Activated CD4-positive, alpha-beta T cell treated with anti-CD3 and anti-CD28 coated beads, Interleukin-2, Interleukin-6, amounts not matched to agents 100 ng/mL and 50 ng/mL, durations not matched to agents 16 hours and 8 hours (primary cell): ENCODE results near the gene MRGPRG.
"Not testable (repeated sequence)": the region's sequence is repeated elsewhere in the genome, so short reads cannot be mapped to it uniquely, and the experiment has no call there.

ENCODE experiments used
- DNase-seq: peaks from one replicate; pipeline ENCODE4 v3.0.0-alpha.2; 2020

The MRGPRG gene, protein sequence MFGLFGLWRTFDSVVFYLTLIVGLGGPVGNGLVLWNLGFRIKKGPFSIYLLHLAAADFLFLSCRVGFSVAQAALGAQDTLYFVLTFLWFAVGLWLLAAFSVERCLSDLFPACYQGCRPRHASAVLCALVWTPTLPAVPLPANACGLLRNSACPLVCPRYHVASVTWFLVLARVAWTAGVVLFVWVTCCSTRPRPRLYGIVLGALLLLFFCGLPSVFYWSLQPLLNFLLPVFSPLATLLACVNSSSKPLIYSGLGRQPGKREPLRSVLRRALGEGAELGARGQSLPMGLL

DNA sequence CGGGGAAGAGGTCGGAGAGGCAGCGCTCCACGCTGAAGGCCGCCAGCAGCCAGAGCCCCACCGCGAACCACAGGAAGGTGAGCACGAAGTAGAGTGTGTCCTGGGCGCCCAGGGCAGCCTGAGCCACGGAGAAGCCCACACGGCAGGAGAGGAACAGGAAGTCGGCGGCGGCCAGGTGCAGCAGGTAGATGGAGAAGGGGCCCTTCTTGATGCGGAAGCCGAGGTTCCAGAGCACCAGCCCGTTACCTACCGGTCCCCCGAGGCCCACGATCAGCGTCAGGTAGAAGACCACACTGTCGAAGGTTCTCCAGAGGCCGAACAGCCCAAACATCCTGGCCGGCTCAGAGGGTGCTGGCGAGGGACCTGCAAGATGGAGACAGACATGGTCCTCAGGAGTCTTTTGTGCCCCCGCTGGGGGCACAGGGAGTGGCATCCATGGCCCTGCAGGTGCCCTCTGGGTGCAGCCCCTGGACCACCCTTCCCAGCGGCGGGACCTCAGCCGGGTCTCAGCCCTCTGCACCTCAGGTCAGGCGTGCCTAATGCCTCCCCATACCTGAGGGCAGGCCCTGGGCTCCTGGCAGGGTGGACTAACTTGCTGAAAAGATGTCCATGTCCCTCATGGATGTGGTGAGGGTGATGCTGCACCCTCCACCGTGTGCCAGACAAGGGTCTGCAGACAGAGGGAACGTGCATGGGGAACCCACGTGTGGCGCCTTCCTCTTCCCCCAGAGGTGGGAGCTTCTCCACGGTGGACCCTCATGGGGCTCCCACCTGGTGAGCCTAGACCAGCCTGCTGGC lies at the start of gene MRGPRG:
Gene MRGPRG, minus strand, starts transcription at position 331 of the 798 bp plus-strand sequence. Its CDS starts 0 bp downstream, at position 331.
- DNase-seq, result no peak

DNA sequence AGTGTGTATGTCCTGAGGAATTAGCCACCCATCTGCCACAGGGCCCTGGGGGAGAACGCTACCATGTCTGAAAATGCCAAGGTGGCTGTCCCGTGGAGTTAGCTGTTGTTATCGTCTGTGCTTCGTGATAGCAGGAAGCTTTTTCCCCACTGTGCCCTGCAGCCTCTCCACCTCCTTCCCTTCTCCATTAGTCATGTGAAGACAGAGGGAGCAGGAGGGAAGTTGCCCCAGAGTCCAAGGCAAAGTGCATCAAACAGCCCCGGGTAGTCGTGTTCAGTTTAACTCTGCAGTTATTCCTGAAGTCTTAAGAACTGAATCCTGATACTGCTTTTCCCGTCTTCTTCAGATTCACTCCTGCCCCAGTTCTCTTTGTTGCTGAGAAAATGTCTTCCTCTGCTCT lies 43.9 kb upstream of the MRGPRG start:
- not testable (repeated sequence) for DNase-seq

DNA sequence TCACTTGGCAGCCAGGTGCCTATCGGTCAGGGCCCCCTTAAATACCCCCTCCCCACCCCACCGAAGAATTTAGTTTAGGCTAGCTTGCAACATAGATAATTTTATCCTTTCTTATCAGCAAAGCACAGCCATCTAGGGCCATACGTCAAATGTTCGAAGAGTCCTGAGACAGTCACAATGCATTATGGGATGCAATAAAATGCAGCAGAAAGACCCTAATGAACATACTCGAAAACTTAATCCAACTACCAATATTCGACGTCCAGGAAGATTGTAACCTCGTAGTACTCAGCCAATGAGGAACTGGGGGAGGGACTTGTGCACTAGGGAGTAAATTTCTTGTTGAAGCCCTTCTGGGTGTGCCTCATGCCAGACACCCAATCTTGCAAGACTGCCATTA lies 43.2 kb upstream of the MRGPRG start:
- DNase-seq, result not testable (repeated sequence)

DNA sequence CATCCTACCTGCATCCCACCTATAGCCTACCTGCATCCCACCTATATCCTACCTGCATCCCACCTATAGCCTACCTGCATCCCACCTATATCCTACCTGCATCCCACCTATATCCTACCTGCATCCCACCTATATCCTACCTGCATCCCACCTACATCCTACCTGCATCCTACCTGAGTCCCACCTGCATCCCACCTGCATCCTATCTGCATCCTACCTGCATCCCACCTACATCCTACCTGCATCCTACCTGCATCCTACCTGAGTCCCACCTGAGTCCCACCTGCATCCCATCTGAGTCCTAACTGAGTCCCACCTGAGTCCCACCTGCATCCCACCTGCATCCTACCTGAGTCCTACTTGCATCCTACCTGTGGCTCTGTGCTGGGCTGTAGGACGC lies 38.9 kb upstream of the MRGPRG start:
- DNase-seq, result not testable (repeated sequence)

DNA sequence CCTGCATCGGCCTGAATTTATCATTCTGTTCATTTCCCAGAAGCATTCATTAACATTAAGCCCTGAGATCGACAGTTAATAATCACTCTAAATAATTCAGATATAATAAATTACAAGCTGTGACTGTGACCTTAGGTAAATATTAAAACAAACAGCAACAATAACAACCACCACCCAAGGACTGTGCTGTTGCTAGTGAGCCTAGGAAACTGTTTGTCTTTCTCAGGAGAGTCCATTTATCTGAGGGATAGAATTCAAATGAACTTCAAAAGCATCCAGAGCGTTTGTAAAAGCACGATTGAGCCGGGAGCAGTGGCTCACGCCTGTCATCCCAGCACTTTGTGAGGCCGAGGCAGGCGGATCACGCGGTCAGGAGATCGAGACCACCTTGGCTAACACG lies 36.6 kb upstream of the MRGPRG start:
- not testable (repeated sequence) for DNase-seq

DNA sequence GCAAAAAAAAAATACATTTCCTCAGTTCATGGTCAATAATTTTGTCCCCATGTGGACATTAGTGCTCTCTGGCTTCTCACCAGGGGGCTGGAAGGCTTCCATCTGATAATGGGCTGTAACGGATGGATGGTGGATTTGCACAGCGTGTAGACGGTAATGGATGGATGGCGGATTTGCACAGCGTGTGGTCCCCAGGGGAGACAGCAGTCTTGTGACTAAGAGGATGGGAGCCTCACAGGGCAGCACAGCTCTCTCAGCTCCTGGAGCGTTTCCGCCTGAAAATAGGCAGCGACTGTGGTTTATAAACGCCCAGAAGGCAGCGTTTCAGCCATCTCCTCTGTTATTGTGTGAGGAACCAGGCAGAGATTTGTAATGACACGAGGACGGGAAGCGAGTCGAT lies 36.2 kb upstream of the MRGPRG start:
- DNase-seq, result not testable (repeated sequence)

DNA sequence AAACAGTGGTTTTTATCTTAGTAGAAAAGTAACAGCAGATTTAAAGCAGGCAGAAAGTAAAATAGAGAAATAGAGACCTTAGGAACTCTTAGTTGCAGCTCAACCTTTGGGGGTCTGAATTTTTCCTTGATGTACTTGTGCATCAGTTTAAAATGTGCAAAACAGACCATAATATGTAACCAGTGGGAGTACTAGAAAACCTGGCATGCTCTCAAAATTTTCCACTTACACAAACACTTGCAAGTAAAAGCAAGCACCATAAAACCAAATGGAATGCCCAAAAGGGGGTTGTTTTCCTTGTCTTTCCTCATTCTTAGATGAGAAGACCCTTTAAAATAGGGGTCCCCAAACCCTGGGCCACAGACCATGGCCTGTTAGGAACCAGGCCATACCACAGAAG lies 26.5 kb upstream of the MRGPRG start:
- no peak for DNase-seq

DNA sequence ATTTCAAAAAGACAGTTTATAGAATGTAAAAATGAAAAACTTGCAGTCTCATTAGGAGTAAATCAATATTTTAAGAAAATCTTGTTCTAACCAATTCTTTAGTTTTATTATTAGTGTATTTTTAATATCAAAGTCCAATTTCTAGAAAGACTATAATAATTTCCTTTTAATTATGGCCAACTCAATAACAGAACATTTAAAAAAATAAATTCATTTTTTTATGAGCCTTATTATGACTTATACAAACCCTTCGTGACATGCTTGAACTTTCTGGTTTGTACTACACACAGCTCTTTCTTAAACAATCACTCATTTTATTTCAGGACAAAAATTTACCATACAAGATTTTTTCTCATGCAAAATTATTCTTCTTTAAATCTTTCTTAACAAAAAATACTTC lies 25.3 kb upstream of the MRGPRG start:
- DNase-seq, result no peak

DNA sequence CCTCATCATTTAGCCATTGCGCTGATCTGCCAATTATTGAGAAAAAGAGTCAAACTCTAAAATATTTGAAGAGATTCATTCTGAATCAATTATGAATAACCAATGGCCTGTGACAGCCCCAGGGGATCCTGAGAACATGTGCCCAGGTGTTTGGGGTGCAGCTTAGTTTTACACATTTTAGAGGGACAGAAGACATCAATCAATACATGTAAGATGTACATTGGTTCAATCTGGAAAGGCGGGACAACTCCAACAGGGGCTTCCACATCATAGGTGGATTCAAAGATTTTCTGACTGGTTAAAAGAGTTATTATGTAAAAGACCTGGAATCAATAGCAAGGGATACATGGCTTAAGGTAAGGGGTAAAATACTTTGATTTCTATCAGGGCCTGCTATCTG lies 18.5 kb upstream of the MRGPRG start:
- DNase-seq, result no peak

DNA sequence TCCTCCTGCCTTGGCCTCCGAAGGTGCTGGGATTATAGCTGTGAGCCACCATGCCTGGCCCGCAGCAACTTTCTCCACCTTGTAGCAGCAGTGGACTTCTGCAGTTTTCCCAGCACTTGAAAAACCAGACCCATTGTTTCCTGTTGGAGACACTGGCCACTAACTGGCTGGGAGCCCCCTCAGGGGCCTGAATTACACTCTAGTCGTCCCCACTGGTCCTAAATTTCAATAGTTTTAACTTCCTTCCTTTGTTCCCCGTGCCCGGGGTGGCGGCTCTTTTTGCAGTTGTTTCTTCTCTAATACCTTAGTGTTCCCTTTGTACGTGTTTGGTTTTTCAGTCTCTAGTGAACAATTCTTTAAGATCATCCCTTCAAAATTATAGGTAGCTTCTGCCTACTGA lies 16.2 kb upstream of the MRGPRG start:
- no peak for DNase-seq

DNA sequence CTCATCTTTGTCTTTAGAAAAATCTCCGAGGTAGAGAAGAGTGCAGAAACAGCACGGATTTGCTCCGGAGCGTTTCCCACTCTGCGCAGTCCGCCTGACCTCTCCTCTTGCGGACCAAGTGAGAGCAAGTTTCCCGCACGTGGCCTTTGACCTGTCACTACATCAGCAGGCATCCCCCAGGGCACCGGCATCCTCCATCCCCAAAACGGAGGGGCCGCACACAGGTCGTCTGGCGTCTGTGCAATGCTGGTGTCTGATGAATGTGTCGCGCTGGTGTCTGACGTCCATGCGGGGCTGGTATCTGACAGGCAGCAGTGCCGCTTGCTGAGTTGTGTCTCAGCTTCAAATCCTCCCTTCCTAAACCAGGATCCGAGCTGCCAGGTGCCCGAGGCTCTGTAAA lies 14.3 kb upstream of the MRGPRG start:
- no peak for DNase-seq

DNA sequence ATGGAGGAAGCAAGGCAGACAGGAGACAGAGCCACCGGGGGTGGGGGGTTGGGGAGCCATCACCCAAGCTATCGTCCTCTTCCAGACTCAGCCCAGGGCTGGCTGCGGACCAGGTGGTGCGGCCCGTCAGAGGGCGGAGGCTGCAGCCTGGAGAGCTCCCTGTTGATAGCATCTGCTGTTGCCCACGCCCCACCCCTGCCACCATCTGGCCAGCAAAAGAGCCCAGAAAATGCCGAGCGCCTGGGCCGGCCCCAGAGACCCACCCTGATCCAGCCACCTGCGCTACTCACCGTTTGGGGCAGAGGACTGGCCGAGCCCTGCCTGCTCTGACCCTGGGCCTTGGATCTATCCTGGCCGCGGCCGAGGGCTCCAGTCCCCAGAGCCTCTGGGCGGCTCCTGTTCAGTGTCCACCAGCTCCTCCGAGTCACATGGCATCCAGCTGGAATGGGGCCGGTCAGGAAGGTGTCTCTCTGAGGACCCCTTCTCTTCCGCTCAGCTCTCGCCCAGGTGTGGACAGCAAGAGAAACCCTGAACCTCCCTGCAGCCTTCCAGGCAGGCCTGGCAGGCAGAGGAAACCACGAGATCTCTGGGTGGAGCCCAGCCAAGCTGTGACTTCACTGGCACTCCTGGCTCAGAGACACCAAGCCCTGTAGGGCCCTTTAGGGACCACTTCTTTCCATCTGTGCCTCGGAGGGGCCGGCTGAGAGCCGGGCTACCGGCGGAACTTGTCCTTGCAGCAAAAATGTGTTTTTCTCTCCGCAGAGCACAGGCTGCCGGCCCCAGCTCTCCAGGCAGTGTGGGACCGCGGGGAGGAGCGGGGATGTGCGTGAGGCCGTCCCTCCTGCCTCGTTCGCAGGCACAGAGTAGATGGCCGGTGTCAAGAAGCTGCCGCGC lies 13.5 kb upstream of the MRGPRG start, which contains the start of gene MRGPRE:
Gene MRGPRE, minus strand, starts transcription at position 567 of the 894 bp plus-strand sequence. CDS start 3,618 bp downstream, outside the sequence.
- no peak for DNase-seq

DNA sequence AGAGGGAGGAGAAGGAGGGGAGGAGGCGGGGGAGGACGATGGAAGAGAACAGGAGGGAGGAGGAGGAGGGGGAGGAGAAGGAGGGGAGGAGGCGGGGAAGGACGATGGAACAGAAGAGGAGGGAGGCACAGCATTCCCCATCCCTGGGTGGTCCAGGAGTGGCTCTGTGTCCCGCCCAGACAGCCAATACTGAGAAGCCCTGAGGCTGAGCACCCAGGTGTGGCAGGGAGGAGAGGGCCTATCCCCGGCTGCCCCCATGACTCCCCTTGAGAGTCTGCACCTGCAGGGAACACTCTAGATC lies 12.9 kb upstream of the MRGPRG start:
- no peak for DNase-seq

DNA sequence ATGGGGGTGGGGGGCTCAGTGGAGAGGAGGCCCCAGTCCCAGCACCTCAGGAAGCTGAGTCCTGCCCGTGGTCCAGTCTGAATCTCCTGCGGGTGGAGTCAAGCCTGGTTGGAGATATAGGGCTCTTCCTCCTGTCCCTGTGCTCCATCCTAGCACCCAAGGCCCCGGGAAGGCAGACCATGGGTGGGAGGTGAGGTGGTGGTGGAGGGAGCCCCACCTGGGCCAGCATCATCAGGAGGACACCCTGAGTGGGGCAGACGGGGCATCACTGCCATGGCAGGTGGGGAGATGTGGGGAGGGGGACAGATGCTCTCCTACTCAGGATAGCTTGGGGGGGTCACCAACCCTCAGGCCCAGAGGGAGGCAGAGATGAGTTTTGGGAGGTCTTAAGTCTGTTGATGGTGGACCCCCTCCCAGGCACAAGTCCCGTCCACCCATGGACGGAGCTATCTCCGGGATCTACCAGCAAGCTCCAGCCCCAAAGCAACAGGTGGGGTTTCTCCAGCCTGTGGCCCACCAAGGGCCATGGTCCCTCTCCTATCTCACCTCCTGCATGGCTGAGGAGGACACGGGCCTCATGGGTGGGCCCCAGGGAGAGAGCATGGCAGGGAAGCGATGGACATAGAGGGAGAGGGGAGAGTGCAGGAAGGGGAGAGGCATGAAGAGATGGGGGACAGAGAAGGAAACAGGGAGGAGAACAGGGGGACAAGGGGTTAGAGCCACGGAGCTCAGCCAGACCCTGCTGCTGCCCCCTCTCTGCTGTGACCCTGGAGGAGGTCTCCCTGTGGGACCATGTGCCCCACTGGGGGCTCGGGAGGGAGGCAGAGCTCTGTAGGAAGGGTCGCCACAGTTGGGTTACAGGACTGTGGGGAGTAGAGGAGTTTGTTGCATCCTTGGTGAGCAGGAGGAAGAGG lies 12.3 kb upstream of the MRGPRG start:
- no peak for DNase-seq

DNA sequence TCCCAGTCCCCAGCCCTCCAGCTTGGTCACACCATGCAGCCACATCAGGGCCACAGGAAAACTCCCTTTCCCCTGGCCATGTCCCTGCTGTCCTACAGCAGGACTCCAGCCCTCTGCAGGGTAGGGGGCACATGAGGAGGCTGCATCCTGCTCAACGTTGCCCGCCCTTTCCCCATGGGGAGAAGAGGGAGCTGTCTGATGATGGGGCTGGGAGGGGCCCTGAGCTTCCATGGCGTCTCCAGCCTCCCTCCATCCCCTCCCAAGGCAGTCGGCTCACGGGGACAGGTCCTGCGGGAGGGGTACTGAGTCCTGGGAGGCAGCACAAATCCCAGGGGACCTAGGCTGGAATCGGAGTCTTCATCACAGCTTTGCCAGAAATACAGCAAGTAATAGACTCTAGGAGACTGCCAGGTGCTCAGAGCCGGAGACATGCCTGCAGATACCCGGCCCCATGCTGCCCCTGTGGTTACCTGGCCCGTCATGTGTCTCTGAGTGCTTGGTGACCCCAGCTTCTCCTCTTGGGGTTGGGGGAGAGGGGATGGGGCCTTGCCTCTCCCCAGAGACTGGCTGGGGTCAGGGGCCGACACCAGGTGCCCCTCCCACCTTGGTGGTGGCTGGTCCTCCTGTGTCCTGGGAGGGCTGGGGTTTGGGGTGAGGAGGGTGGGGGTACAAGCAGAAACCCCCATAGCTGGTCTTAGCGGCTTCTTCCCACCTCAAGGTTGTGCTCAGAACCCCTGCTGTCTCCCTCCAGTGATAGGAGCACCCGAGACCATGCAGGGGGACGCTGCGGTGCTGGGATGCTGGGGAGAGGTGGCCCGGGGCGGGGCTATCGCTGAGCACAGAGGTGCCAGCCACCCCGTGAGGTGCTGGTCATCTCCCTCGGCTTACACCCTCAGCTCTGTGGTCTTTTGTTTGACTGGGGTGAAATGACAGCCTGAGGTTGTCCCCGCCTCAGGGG lies 11.3 kb upstream of the MRGPRG start:
- DNase-seq, result no peak

DNA sequence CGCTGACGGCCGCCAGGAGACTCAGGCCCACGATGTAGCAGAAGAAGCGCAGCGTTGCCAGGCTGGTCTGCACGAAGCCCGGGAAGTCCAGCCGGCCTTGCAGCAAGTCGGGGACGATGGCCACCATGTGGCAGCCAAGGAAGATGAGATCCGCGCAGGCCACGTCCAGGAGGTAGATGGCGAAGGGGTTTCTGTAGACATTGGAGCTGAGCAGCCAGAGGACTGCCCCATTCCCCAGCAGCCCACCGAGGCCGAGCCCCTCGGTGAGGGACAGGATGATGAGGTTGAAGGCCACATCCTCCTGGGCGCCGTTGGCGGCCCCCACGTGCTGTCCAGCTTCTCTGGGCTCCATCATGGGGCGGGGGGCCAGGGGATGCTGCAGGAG lies 9.8 kb upstream of the MRGPRG start:
- DNase-seq, result no peak

DNA sequence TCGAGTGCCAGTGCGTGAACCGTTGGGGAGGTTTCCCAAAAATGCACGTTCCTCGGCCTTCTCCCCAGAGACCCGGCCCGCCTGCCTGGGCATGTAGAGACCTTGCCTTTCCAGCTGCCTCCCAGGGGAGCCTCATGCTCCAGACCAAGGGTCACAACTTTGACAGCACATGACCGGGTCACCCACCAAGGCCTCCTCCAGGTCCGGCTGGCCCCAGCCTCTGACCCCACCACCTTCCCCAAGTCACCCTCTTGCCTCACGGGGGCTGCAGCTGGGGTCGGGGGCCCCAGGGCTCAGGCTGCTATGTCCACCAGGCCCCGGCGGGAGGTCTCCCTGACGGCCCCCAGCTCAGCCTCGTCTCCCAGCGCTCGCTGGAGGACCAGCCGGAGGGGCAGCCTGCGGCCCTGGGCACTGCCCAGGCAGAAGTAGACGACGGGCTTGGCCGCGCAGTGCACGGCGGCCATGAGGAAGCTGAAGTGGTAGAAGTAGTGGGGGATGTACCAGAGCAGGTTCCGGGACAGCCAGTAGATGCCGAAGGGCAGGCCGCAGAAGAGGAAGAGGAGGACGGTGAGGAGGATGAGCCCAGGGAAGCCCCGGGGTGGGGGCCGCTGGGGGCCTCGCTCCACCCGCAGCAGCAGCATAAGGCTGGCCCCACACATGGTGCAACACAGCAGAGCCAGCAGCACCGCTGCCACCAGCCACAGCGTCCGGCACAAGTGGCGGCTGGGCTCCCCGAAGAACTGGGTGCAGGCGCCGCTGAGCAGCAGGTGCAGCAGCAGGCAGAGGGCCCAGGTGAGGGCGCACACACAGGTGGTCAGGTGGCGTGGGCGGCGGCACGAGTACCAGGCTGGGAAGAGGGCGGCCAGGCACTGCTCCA lies 9.2 kb upstream of the MRGPRG start:
- no peak for DNase-seq

DNA sequence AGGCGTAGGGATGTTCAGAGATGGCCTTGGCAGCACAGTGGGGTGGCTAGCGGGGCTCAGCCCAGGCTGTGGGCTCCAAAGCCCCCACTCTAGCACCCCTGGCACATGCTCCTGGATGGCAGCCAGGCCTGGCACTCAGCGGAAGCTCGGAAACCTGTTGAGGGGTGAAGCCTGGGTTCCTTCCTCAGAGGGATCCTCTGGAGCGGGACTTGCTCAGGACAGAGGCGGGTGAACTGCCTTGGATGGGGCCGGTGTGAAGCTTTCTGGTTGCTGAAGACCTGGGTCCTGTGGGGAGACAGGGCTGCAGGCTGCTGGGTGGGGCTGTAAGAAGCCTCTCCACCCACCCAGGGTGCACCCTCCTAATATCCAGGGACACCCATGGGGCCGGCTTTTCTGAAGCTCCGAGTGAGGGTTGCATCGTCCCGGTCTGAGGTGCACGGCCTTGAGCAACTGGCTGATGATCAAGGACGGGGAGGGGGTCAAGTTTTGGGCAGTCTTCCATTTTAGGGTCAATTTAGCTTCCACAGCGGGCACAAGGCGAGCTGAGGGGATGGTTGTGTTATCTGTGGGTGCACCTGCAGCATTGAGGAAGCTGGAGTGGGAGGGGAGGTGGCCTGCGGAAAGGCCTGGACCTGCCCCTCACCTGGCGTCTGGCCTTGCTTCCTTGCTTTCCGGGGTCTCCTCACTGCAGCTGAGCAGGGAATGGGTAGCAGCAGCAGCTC lies 8.4 kb upstream of the MRGPRG start:
- DNase-seq, result no peak
